Panc1 (cell line): ENCODE data around the gene MCM9.

ENCODE experiments used
- CTCF ChIP-seq: fragments of 450-650 bp; IDR thresholded peaks from 2 replicates; pipeline ENCODE4 v1.5.1; 2017; ENCODE audit warnings: mild to moderate bottlenecking
- SIN3A ChIP-seq: IDR thresholded peaks from 2 replicates; pipeline ENCODE4 v1.6.1; 2012; ENCODE audit warnings: low read depth, mild to moderate bottlenecking, low read length, moderate library complexity, borderline replicate concordance; ENCODE audit not compliant: insufficient read depth

DNA sequence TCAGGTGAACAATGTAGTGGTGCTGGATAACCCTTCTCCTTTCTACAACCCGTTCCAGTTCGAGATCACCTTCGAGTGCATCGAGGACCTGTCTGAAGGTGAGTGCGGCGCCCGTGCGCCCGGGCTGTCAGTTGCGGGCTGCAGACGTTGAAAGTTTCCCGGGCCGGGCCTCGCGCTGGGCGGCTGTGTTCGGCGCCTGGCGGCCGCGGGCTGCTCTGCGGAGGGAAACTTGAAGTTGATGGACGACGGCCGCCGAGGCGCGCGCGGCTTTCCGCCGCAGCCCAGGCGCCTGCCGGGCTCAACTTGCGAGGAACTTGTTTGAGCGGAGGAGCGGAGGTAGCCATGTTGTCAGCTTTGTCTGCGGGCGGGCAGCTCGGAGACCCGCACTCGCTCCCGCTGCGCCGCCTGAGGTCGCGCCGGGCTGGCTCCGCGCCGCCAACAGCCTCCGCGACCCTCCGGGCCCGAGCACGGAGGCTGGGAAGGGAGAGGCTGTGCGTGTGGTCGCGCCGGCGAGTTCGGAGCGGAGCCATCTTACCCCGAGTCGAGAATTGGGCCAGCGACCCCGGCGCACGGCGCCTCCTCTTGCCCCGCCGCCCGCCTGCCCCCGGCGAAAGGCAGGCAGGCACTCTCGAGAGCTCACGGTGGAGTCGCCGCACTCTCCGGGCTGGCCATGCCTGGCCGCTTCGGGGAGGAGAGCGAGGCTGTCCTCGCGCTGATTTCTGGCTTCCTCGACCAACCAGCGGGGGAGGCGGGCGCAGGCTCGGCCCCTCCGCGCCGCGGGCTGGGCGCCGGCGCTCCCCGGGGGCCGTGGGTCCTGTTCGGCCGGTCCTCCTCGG, 40.3 kb downstream of the MCM9 start:
- TF ChIP-seq CTCF: no peak
- TF ChIP-seq SIN3A: no peak; the same call in 1 of the 2 replicates
